ENCODE results near the gene TMEM131L. TPM values are rescaled to one million over a fixed set of nuclear protein-coding genes. Genes with fewer than 3 reads are reported as not detected.
"Not testable (repeated sequence)": the region's sequence is repeated elsewhere in the genome, so short reads cannot be mapped to it uniquely, and the experiment has no call there.

Gene TMEM131L
- polyA plus RNA-seq, 12 donors = 39.8 to 71.7 (median 54.0) TPM; not detected in 1

DNA sequence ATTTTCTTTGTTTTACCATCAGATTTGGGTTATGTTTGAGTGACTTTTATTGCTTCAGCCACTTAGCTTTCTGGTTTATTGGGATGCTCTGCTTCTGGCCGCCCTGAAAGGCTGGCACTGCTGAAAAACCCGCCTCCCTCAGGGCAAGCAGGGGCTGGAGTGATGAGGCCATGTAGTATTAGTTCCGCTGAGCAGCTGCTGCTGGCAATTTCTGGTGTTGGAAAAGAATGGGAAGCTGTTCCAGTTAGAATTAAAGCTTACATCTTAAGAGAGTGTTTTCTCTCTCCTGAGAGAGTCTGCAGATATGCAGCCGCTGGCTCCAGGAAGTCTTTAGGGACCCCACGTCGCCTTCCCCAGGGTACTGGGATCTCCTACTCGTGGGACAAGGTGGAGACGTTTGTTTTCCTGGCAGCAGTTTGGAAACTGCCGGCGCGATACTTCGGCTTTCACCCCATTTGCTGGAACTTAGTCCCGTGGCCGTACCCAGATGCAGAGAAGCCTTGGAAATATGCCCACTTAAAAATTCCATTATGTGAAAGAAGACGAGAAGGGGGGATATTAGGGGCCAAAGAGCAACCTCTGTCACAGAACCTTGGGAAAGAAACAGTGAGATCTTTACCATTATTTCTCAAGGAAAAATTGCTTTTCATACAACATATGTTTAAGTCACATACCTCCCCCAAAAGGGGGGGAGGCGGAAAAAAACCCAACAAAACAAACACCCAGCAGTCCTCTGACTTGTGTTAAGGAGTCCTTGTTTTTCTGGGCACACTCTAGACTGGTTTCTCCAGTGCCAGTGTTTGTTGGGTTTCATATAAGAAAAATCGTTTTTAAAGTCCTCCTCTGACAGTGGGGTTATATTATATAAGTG is 72.6 kb downstream of the TMEM131L start:
- DNase-seq = peak; percentile 66

DNA sequence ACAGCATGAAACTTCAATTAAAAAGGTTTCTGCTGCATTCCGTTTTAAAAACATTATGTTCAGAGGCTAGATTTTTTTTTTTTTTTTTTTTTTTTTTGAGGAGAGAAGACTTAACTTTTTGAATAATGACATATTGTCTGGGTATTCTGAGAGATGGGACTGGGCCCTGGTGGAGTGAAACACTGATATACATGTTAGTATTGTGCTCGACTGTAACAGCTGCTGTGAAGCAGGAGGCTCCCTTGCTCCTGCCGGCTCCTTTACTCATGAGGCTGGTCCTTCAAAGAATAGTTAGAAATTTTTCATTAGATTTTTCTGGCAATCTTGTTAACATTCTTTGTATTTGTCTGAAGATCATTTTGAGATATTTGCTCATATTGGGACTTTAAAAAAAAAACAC is 73.3 kb downstream of the TMEM131L start:
- no peak for DNase-seq

DNA sequence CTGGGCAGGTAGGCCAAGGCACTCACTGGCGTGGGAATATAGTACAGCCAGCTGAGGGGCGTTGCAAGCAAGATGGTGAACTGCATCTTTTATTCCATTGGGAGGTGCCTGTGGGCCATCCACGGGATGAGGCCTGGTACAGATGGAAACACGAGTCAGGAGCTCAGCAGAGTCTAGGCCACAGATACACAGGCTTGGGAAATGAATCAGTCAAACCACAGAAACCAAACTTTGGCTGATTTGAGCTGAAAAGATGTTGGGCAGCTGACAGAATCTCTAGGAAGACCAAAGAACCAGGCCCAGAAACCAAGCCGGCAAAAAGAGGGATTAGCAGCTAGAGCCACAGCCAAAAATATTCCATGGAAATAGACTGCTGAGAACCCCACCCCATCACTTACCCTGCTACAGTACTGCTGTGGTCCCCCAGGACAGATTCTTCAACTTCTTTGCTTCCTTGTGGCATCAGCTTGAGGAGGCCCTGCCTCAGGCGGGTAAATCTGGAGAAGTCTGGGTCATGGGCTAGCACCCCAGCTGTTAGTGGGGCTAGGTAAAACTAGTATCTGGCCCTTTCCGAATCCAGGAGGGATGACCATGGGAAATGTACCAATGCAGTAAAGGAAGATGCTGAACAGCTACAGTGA is 75.4 kb downstream of the TMEM131L start:
- DNase-seq = no peak

DNA sequence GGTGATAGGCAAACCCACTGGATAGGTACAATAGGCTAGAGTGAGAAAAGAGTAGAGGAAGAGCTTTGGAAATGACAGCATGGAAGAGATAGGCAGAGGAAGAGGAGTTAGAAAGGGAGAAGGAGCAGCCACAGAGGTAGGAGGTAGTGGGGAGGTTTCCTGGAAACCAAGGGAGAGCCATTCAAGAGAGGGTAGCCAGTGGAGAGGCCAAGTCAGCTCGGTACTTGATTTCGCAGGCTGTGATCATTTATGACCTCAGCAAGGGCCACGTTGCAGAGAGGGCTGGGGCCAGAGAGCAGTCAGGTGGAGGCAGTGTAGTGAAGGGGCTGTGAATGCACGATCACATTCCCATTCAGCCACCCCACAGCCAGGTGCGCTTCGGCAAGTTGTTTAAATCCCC is 76.0 kb downstream of the TMEM131L start:
- DNase-seq = no peak

DNA sequence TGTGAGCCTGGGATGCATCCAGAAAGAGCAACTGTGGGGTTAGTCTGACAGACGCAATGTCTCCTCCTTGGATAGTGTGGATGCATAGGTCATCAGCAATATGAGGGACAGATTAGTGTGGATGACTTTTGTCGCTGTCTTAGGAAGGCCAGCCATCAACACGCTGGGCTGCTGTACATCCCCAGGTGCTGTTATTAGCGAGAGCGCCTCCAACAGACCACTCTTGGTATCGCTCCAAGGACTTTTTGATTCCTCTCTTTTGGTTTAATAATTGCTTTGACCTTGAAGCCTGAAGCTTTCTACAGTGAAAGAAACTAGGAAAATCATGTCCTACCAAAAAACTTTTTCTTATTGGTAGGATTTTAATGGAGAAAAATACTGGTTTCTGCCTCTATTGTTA is 76.7 kb downstream of the TMEM131L start:
- DNase-seq = no peak

DNA sequence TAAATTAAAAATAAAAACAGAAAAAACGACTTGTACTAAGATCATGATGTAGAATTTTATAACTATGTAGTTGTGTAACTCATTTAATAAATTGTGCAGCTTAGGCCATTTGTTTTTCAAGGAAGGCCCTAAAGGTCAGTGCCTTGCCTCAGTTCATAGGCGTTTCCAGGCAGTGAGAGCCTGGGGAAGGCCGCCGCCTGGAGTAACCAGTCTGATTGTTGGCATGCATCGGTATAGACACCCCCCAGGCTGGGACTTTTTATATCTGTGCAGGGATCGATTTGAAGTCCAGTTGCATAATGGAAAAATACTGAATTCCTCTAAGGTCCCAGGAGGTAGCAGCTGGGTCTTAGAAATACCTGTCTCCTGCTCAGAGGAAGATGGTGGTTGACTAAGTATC is 77.2 kb downstream of the TMEM131L start:
- DNase-seq = no peak

DNA sequence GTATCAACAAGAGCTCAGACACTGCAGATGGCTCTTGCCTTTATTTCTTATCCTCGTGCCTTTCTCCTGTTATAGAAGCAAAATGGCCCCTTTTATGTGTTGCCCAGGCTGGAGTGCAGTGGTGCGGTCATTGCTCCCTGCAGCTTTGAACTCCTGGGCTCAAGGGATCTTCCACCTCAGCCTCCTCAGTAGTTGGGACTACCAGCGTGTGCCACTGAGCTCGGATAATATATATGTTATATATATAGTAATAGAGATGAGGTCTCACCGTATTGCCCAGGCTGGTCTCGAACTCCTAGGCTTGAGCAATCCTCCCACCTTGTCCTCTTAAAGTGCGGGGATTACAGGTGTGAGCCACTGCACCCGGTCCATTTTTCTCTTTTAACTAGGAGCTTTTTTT is 79.7 kb downstream of the TMEM131L start:
- no peak for DNase-seq

DNA sequence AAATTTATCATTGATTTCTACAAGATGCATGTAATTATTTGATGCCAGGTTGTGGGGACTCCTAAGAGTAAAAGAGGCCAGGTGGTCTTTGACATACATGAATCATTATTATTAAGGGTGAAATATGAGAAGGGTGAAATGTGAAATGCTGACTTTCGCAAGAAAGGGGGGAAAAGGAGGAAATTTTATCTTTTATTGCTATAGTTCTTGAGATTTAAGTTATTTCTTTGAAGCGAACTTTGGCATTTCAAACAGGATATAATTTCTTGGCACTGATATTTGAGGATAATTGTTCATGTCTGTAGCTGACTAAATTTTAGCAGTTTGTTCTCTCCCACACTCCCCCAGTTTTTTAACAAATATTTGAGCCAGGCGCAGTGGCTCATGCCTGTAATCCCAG is 80.1 kb downstream of the TMEM131L start:
- DNase-seq = no peak

DNA sequence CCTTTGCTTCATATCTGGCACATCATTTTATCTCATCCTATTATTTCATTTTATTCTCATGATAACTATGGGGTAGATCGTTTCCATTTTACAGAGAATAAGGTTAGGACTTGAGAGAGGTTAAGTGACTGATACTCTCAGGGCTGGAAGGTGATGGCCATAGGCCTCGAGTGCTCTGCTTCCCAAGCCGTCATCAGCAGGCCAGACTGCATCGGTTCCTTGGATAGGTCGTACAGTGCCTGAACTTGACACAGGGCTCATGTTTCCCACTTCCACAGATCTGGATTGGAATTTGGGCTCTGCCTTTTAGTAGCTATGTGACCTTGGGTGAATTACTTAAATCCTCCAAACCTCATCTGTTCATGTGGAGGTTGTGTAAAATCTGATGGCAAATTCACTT is 81.4 kb downstream of the TMEM131L start:
- DNase-seq = no peak

DNA sequence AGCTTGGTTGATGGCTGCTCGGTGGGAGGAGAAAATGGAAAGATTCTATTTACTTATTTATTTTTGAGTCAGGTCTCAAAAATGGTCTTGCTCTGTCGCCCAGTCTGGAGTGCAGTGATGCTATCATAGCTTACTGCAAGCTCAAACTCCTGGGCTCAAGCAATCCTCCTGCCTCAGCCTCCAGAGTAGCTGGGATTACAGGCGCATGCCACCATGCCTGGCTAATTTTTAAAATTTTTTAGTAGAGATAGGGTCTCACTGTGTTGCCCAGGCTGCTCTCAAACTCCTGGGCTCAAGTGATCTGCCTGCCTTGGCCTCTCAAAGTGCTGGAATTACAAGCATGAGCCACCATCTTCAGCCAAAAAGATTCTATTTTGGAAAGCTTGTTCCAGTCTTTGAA is 82.7 kb downstream of the TMEM131L start:
- not testable (repeated sequence) for DNase-seq

DNA sequence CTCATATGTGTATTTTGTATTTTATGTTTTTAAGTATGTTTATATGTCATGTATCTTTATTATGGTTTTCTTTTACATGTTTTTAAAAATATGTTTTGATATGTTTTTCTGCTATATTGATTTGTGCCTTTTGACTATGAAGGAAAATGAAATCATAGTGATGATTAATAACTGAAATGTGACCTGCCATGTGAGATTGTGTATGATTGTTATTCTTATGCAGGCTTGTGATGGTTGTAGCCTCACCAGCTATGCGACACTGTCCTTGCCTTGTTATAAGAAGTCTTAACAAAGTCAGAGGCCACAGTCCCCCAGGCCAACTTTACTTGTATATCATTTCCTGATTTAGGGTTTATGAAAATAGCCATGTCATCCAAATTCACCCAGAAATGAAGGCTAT is 83.2 kb downstream of the TMEM131L start:
- no peak for DNase-seq

DNA sequence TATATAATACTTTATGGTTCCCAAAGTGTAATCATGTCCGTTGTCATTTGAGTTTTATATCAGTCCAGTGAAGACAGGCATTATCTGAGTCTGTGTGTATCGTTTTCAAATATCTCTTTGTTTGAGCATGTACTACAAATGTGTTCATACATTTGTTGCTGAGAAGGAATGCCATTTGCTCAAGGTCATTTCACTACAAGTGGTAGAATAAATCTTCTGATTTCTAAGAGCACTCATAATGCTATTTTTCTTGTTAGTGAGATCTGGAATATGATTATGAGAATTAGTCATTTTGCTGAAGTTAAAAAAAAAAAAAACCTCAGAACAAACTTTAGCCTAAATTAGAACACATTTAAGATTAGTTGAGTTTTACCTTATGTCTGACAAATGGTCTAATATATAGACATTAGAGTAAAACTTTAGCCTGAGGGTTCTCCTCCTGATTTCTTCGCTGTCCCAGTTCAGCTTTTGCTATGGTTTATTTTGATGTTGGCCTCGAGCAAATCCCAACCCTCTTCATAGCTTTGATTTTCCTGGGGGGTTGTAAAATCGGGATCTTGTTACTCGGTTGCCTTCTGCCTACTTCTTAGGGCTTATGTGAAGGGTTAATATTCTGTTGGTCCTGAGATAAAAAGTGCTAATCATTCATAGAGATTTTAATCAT is 87.1 kb downstream of the TMEM131L start:
- DNase-seq = no peak

DNA sequence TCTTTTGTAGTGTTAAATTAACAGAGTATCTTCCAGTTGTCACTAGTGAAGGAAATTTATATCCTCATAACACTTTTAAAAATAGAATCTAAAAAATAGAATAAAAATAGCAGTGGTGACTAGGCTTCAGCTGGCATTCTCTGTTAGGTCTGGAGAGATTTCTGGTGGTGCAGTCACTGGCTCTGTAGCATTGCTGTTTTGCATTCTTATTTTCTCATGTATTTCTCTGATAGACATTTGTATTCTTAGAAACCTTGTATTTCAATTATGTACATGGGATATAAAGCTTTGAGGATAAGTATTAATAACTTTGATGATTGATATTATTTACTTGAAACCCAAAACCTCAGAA is 87.6 kb downstream of the TMEM131L start:
- DNase-seq = no peak

DNA sequence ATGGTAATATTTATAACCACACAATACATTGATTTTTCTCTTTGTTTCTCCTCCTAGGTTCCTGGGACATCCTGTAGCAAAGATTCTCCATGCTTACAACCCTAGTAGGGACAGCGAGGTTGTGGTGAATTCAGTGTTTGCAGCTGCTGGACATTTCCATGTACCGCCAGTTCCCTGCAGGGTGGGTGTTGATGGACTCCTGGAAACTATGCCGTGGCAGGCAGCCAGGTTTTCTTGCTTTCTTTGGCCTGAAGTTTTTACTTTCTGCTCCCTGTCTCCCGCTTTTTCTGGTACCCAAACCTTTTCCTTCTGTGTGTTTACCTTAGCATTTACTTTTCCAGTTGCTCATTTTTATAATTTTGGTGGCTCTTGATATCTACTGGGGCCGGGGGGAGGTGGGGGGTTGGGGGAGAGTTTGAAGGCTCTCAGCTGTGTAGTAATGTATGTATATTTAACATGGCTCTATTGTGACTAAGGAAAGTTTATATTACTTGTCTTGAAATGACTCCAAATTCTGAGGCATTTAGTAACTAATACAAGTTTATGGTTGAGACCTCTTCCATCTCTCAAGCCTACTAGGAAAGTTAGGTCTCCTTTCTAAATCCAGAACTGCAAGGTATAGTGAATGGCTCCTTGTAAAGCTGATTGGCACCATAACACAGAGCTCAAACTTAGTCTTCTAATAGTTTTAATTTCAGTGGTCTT is 89.7 kb downstream of the TMEM131L start:
- peak; percentile 89 for DNase-seq

DNA sequence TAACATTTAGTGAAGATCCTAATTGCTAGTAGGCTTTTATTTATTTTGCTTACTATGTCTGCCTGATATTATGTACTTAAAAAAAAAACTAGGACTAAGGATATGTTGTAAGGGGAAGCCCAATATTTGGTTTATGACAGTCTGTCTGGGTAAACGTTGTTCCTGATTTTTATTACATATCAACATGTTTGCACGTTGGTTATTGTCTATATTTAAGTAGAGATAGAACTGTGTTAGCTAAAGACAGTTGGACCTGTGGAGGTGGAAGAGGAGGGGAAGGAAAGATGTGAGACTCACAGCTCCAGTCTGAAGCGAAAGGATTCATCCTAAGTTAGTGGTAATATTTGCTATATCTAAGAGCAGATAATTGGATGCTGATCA is 90.3 kb downstream of the TMEM131L start:
- DNase-seq = no peak

DNA sequence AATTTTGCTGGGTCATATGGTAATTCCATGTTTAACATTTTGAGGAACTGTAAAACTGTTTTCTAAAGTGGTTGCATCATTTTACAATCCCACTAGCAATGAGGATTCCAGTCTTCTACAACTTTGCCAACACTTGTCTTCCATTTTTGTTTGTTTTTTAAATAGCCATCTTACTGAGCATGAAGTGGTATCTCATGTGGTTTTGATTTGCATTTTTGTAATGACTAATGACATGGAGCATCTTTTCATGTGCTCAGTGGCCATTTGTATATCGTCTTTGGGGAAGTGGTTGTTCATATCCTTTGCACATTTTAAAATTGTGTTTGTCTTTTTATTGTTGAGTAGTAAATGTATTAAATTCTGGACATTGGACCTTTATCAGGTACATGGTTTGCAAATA is 94.7 kb downstream of the TMEM131L start:
- DNase-seq = no peak

DNA sequence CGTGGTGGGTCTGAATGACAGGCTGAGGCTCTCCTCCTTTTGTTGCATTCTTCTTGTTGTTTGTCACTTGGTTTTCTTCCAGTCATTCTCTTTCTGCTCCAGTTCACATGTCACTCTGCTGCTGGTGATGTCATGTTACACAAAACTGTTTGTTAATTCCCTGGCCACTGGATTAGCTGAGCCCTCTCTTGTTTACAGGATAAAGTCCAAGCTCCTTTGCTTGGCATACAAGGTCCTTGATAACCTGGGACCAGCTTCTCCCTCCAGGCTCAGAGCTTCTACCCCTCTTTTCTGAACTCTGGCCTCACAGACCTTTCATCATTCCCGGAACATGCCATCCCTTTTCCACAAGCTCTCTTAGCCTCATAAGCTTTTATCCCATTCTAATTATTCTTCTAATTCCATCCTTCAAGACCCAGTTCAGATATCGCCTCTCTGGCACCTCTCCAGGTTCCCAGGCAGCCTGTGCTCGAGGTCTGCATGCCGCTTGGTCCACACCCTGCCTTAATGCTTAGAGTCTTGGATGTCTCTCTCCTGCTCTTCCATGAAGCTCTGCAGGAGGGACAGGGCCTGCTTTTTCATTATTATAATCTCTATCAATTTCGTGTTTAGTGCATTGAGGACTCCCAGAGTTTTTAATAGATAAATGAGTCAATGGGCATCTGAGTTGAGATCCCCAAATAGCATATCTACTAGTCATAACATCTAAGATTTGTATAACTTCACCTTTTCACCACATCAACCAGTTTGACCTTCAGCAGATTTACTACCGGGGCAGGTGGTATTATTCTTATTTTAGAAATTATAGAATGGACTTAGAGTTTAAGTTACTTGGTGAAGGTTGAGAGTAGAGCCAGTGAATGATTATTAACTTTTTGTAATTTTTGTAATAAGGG is 98.7 kb downstream of the TMEM131L start:
- DNase-seq = no peak

DNA sequence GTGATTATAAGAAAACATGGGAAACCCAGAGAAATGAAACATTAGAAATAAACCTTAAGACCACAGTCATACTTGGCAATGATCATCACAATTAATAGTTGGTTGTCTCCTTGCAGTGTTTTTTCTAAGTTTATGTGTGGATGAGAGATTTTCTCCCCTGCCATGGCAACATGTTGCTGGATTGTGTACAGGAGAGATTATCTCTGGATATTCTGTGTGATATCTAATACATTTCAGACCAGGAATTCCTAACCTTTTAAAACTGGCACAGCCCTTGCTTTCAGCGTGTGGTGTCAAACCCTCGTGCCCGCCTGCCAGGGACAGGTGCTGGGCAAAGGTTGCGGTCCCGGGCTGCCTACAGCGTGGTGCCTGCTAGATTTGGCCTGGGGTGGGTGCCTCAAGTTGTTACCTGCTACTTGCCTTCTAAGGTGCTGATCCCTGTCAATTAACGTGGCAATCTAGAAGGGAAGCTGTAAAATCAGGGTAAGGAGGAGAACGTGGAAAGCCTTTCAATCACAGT is 100.5 kb downstream of the TMEM131L start:
- DNase-seq = no peak

DNA sequence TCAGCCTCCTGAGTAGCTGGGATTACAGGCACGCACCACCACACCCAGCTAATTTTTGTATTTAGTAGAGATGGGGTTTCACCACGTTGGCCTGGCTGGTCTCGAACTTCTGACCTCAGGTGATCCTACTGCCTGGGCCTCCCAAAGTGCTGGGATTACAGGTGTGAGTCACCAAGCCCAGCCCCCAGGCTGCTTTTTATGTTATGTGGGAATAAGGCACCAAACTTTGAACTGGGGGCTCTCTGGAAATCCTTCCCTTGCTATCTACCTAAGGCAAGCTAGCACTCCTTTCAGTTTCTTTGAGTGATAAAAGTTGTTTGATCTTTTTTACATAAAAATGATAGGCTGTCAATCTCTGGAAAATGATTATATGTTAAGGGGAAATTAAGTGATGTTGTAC is 101.5 kb downstream of the TMEM131L start:
- not testable (repeated sequence) for DNase-seq

DNA sequence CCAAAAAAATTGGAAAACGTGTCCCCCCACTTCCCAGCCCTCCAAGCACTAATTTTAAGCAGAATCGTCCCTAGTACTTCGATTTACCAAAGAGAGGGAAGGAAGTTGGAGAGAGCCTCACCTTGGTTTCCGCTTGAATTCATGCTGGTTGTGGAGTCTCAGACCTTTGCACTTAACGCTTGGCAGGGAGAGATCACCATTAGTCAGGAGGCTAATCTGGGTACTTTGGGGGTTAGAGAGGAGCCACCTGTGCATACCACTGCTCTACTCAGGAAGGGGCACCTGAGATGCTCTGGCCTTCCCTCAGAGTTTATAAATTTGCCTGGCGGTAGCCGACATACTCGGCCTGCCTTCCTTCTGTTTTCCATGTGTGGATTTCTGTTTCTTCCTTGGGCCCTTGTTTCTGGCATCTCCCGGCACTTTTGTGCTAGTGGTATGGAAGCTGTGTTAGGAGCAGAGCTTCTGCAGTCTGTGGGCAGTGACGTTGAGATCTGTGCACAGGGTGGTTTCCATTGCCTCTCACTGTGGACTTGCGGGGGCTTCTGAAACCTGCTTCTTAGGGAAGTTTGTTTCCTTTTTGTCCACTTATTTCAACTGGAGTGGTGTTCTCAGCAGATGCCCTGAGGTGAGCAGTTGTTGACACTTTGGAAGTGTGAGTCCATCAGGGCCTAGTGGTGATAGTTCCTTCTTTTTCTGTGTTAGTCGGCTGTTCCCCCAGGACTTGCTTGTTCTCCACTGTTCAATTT is 104.2 kb downstream of the TMEM131L start:
- no peak for DNase-seq
